RWPE1 (cell line): ENCODE data around the gene DOCK9.

ENCODE experiments used
- CTCF ChIA-PET: fragments of 350-600 bp; sonication (Branson Sonifier 250); formaldehyde crosslinking; extraction: SDS; loops from one replicate; lab custom pipeline; 2021; lab: Yijun Ruan, JAX
- POLR2A ChIA-PET: fragments of 400-600 bp; formaldehyde crosslinking; extraction: SDS; loops from one replicate; lab custom pipeline; 2020; ENCODE audit warnings: antibody characterized with exemption; ENCODE audit not compliant: low non-redundant PET; lab: Yijun Ruan, JAX
- DNase-seq: peaks from one replicate; pipeline ENCODE4 v3.0.0; 2012; ENCODE audit warnings: low spot score
- H3K27ac ChIP-seq: fragments of 450-650 bp; 2 replicates; pipeline ENCODE4 v1.5.1; 2017
- CTCF ChIP-seq: fragments of 450-650 bp; conservative IDR thresholded peaks from 2 replicates; pipeline ENCODE4 v1.5.1; 2017; ENCODE audit warnings: low read depth, mild to moderate bottlenecking

The DOCK9 gene

GRCh38 chr13:99005609-99006008 lies 27.7 kb upstream of the DOCK9 start:
- ChIA-PET CTCF (no interaction called here), POLR2A (no interaction called here)
- no peak overlapping the region for H3K27ac ChIP-seq
- no peak for DNase-seq
- no peak for TF ChIP-seq CTCF

GRCh38 chr13:99004978-99005377 lies 27.1 kb upstream of the DOCK9 start:
- TF ChIP-seq CTCF, result no peak
- ChIA-PET CTCF (interaction anchor here (0.6 kb wide), 1 partner anchor 172 kb away, joined by 4 read pairs; no protein-coding TSS in a partner anchor), POLR2A (no interaction called here)
- DNase-seq, result no peak
- no peak overlapping the region for H3K27ac ChIP-seq

- no peak for DNase-seq
- CTCF ChIA-PET, result no interaction called here
- POLR2A ChIA-PET, result no interaction called here
- TF ChIP-seq CTCF, result no peak
- no peak overlapping the region for H3K27ac ChIP-seq
Observed at GRCh38 chr13:99003851-99004471, 26.1 kb upstream of the DOCK9 start.

- ChIA-PET POLR2A (no interaction called here), CTCF (no interaction called here)
- no peak for DNase-seq
- H3K27ac ChIP-seq, result no peak overlapping the region
- no peak for TF ChIP-seq CTCF
Observed at GRCh38 chr13:99003186-99003585, 25.3 kb upstream of the DOCK9 start.

- no peak for DNase-seq
- POLR2A ChIA-PET, result no interaction called here
- no peak overlapping the region for H3K27ac ChIP-seq
- no peak for TF ChIP-seq CTCF
- CTCF ChIA-PET, result interaction anchor here (0.5 to 0.7 kb wide), 2 partner anchors 102 to 340 kb away, joined by 3 read pairs; no protein-coding TSS in a partner anchor
Observed at GRCh38 chr13:99002172-99002710, 24.4 kb upstream of the DOCK9 start.

GRCh38 chr13:99000137-99000536 lies 22.3 kb upstream of the DOCK9 start:
- DNase-seq, result no peak
- ChIA-PET CTCF (interaction anchor here (0.7 kb wide), 1 partner anchor 916 kb away, joined by 4 read pairs; no protein-coding TSS in a partner anchor), POLR2A (no interaction called here)
- TF ChIP-seq CTCF, result no peak
- H3K27ac ChIP-seq, result no peak overlapping the region
